ENCODE results near the gene TMEM179.

TMEM179 gene

DNA sequence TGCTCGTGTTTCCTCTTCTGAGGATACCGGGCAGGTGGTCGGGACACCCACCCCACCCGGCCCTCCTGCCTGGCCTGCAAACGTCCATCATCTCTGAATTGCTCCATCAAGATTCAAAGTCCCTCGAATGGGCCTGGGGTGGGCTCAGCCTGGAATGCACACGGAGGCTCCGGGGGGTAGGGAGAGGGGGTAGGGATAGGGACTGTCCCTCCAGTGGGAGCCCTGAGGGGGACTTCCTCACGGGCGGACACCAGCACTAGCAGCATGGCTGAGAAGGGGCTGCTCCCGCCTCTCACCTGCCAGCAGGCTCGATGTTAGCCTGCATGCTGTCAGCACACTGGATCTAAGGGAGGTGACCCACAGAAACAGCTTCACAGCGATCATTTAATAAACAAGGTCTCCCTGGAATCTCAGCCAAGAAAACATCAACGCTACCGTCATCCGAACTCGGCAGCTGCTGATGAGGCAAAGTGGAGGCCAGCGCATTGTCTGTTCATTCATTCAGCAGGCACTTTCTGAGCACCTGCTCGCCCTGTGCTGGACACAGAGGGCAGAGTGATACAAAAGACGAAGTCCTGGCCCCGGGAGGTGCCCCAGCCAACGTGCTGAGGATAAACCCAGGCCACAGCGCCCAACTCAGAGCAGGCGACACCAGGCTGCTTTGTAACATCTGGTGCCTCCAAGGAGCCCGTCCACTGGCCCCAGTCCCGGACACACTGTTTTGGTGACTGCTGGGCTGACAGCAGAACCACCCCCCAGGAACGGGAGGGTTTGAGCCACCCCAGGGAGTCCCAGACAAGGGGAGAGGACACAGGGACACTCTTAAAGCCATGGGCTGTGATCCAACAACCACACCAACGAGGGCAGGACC is 6.3 kb downstream of the TMEM179 start:
- DNase-seq = no peak

DNA sequence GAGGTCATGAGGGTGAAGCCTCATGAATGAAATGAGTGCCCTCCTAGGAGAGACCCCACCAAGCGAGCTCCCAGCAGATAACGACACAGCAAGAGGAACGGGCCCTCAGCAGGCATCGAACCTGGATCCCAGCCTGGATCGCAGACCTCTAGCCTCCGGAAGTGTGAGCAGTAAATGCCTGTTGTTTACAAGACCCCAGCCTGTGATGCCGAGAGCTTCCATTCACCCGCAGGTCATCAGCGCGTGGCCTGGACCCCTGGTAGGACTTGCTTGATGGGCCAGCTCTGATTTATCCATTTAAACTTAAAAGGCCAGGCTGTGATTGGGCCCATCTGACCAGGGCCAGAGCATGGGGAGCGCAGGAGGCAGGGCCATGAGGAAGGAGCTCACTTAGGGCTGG is 7.0 kb downstream of the TMEM179 start:
- DNase-seq = no peak

DNA sequence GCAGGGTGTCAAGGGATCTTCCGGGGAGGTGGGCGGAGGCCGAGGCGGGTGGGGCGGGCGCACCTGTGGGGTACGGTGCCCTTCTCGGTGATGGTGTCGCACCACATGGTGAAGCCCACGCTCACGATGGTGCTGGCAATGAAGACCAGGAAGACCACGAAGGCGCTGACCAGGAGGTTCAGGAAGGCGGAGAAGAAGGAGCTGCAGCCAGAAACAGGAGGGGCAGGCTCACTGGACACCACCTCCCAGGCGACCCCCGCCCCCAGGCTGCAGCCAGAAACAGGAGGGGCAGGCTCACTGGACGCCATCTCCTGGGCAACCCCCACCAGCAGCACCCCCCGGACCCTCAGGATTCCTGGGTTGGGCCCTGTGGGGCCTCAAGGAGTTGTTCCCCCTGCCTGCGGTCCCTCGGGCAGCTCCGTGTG is 7.6 kb downstream of the TMEM179 start:
- no peak for DNase-seq

DNA sequence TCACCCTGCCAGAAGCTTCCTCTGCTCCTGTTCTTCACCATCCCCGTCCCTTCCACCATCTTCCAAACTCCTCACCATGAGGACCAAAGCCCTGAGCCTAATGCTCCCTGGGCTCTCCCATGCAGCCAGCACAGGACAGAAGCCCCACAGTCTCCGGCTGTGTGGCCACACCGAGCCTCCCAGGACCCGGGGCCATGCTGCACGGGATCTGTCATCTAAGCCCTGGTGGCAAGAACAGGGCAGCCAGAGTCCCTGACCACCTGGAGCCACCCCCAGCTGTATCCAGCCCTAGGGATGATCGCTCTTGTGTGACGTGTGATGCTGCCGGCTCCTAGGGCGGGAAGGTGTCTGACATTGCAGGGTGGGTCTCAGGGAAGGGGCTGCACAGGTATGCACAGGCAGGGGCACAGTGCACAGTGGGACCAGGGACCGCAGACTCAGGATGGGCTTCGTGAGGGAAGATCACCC is 8.1 kb downstream of the TMEM179 start:
- no peak for DNase-seq

- no peak for DNase-seq
These were observed 8.6 kb downstream of the TMEM179 start for GRCh38 chr14:104595911-104596450.

- DNase-seq = no peak
These were observed 9.4 kb downstream of the TMEM179 start for GRCh38 chr14:104595116-104595675.

DNA sequence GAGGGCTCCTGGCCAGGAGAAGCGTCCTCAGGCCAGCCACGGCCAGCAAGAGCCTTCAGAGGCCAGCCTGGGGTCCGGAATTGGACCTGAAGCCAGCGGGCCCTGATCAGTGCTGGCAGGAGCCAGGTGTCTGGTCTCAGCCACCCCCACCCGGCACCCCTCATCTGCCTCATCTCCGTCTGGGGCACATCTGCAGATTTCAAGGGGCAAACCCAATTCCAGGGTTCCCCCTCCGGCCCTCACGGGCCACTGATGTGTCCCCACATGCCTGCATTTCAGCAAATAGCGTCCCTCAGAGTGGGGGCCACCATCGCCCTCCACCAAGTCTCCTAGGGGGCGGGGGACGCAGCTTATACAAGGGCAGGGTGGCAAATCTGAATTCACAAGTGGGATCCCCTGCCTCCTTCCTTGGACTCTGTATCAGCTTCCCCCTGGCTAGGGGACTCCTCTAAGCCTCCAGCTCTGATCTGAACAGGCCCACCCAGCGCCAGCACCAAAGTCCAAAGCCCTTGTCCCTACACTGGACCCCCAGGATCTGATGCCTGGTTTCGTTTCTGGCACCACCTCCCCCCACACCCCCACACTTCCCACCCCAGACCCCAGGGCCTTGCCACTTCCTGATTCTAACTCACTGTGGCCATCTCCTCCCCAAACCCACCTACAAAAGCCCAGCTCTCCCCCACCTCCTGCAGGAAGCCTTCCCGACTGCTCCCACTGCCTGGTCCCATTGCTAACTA is 10.1 kb downstream of the TMEM179 start:
- DNase-seq = no peak

GRCh38 chr14:104593710-104594136 is 10.8 kb downstream of the TMEM179 start:
- no peak for DNase-seq

GRCh38 chr14:104593241-104593701 is 11.3 kb downstream of the TMEM179 start:
- DNase-seq = no peak

DNA sequence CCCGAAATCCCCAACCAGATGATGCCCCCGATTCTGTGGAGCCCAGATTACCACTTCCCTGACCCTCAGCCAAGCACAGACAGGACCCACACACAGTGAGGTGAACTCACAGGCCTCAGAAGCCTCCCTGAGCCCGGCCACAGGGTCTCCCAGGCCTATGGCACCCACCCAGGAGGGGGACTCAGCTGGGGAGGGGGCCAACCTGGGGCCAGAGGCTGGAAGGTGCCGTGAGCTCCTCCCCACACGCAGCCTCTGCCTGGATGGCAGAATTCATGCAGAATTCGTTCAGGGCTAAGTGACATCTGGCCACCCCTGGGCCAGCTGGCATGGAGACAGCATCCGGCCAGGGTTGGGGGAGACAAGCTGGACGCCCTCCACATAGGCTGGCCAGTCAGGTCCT is 11.8 kb downstream of the TMEM179 start:
- no peak for DNase-seq

GRCh38 chr14:104592292-104592672 is 12.3 kb downstream of the TMEM179 start:
- DNase-seq = no peak

GRCh38 chr14:104591506-104592291 is 12.9 kb downstream of the TMEM179 start:
- no peak for DNase-seq

DNA sequence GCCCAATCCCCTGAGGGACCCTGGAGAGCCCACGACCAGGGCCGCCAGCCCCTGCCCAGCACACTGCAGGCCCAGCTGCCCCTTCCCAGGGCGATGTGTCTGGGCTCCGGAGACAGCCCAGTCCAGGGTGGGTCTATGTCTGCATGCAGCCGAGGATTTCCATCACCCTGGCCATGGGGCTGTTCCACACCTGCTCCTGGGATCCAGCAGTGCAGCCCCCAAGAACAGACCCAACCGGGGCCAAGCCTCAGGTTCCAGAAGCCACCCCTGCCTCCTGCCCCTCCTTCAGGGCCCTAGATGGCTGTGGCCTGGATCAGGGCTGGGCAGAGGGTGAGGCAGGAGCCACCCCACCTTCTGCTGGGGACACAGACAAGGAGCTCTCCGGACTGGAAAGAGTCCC is 13.5 kb downstream of the TMEM179 start:
- no peak for DNase-seq

- DNase-seq = no peak
These were observed 14.2 kb downstream of the TMEM179 start for GRCh38 chr14:104590240-104590965.

DNA sequence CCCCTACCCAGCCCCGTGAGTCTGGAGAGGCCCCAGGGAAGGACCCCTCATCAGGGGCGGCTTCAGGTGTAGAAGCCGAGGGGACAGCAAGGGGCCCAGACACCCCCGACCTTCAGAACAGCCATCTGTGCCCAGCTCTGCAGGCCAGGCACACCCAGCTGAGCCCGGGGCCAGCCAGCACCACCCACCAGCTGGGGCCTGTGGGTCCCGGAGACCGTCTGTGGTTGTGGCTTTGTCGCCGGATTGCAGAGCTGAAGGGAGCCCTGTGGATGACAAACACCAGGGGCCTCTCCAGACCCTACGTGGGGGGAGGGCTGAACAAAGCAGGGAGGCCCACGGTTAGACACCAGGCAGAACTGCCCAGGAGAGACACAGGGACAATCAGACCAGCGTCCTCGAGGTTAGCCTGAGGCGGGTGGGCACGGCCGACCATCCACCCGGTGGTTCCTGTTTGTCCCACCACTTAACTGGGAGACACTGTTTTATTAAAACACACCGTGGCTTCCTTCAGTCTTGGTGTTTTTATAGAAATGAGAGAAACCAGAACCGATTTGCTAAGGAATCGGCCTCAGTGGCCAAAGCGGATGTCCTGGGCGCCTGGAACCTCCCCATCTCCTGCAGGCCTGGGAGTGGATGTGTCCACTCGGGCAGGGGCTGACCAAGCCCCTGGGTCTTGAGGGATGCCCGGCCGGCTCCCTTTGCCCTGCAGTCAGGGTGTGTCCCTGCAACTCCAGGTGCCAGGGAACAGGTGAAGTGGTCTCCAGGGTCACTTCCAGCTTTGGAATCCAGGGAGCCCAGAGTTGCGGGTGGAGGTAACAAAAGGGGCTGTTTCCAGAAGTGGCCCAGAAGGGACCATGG is 15.0 kb downstream of the TMEM179 start:
- DNase-seq = no peak

- no peak for DNase-seq
These were observed 16.3 kb downstream of the TMEM179 start for GRCh38 chr14:104588066-104588857.

- no peak for DNase-seq
These were observed 16.9 kb downstream of the TMEM179 start for GRCh38 chr14:104587641-104588040.

DNA sequence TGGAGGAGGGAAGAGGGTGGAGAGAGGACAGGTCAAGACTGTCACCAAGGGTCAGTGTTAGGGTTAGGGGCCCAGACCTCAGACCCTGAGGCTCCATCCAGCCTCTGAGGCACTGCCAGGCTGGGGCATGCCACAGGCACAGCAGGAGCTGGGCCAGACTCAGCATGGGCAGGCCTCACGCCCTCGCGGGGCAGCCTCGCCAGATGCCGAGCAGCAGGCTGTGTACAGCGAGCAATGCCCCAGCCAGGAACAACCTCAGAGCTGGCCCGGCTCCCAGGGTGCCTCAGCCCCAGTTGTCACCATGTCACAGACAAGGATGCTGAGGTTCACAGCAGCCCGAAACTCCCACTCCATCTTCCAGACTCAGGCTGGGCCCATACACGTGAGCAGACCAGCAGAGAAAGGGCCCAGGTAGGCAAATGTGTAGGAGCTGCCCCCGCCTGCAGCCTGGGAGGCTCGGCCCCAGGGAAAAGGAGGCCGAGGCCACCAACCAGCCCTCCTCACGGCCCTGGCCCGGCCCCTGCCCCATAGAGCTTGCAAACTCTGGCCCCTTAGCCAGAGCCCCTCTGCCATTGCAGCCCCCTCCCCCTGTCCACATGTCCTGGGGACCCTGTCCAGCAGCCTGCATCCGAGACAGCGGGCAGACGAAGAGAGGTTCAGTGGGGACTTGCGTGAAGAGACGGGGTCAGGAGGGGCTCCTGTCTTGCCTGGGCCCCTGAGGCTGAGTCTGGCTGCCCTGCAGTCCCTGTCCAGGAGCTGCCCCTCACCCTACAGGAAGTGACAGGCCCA is 17.5 kb downstream of the TMEM179 start:
- no peak for DNase-seq
